WI38 (cell line): ENCODE measurements around the gene BMPER.

ENCODE experiments used
- H3K4me3 ChIP-seq: 2 replicates; pipeline ENCODE4 v1.5.1; 2011; ENCODE audit warnings: low read depth, mild to moderate bottlenecking, control low read depth, low read length
- CTCF ChIP-seq: IDR thresholded peaks from 2 replicates; pipeline ENCODE4 v1.5.1; 2012; ENCODE audit warnings: low read depth, mild to moderate bottlenecking, control low read depth, low read length

BMPER gene

DNA sequence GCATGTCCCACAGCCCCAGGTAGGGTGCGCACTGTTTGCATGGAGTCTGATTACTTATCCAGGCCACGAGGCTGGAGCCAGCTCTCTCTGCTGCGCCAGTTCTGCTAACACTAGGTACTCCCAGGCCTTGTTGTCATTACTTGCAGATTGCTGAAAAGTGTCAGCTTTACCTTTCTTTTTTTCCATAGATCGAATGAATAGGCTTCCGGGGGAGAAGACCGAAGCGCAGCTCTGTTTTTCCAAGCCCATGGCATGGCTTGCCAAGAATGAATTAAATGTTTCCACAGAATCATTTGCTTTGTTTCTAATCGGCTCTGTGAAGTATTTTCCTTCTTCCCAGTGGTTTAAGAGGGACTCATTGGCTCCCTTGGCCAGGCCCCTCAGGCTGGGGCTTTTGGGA is 285.8 kb downstream of the BMPER start:
- TF ChIP-seq CTCF: no peak
- no peak overlapping the region for H3K4me3 ChIP-seq

GRCh38 chr7:34191771-34192479 is 286.6 kb downstream of the BMPER start:
- TF ChIP-seq CTCF: no peak
- no peak overlapping the region for H3K4me3 ChIP-seq

DNA sequence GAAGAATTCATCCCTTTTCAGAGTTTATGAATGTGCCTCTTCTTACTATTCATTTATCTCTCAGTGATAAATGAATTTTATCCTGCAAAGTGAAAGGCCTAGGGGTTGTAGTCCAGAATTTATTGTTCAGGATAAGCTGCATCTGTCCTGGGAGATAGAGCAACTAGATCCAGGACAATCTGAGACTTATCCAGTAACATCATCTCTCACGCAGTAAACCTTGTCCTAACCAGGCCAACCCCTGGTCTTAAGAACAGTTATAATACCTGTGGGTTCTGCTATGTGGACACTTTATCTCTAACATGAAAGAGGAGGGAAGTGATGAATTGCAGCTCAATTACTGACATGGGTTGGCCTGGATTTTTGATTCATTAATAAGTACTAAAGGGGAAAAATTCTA is 287.6 kb downstream of the BMPER start:
- H3K4me3 ChIP-seq: no peak overlapping the region
- TF ChIP-seq CTCF: no peak

DNA sequence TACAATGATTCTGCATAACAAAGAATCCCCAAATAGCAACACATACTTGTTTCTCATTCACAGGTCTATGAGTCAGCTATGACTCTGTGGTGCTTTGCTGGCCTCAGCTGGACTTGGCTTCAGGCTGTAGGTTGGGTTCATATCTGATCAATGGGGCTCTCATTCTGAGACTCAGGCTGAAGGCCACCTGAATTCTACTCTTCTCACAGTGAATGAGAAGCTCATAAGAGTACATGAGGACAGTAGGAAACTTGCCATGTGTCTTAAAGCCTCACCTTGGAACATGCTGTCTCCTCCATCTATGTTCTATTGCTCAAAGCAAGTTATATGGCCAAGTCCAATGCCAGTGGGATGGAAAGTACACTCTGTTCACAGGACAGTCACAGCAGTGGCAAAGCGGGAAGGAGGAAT is 292.9 kb downstream of the BMPER start:
- no peak for TF ChIP-seq CTCF
- H3K4me3 ChIP-seq: no peak overlapping the region
